ENCODE measurements around the gene KRT3.

Gene KRT3

GRCh38 chr12:52794479-52795331 lies 1.2 kb downstream of the KRT3 start:
- Histone ChIP-seq H3K36me3 (no peaks in the 10 kb centered on the region), H3K4me3 (ENCODE audit: low read depth, low read length) (no peak overlapping the region), H3K4me1 (no peaks in the 10 kb centered on the region), H3K9me3 (no peaks in the 10 kb centered on the region), H3K27me3 (peaks cover 7% of the 10 kb centered on the region; the same call in 1 of the 2 replicates)
- DNase-seq, result no peak
- TF ChIP-seq CTCF (IDR thresholded peaks at IDR 0.05; ENCODE audit: low read depth, low read length), result no peak

- DNase-seq, result no peak
Observed at GRCh38 chr12:52792185-52793029, 3.5 kb downstream of the KRT3 start.

GRCh38 chr12:52791271-52792184 lies 4.4 kb downstream of the KRT3 start:
- DNase-seq, result no peak
- no peak for TF ChIP-seq CTCF (IDR thresholded peaks at IDR 0.05; ENCODE audit: low read depth, low read length)
- Histone ChIP-seq H3K27me3 (peaks cover 11% of the 10 kb centered on the region; the same call in 1 of the 2 replicates), H3K4me3 (ENCODE audit: low read depth, low read length) (no peak overlapping the region), H3K36me3 (no peaks in the 10 kb centered on the region), H3K9me3 (no peaks in the 10 kb centered on the region), H3K4me1 (no peaks in the 10 kb centered on the region)

More at GRCh38 chr12:52792185-52793029, 3.5 kb downstream of the KRT3 start:
- TF ChIP-seq CTCF (IDR thresholded peaks at IDR 0.05; ENCODE audit: low read depth, low read length), result no peak
- Histone ChIP-seq H3K4me1 (no peaks in the 10 kb centered on the region), H3K27me3 (peaks cover 7% of the 10 kb centered on the region; the same call in 1 of the 2 replicates), H3K4me3 (ENCODE audit: low read depth, low read length) (no peak overlapping the region), H3K9me3 (no peaks in the 10 kb centered on the region), H3K36me3 (no peaks in the 10 kb centered on the region)

GRCh38 chr12:52790427-52791270 lies 5.3 kb downstream of the KRT3 start:
- TF ChIP-seq CTCF (IDR thresholded peaks at IDR 0.05; ENCODE audit: low read depth, low read length), result no peak
- no peak overlapping the region for H3K4me3 ChIP-seq (ENCODE audit: low read depth, low read length)
- peaks cover 11% of the 10 kb centered on the region; the same call in 1 of the 2 replicates for H3K27me3 ChIP-seq

More at GRCh38 chr12:52790427-52791270, 5.3 kb downstream of the KRT3 start:
- no peak for DNase-seq
- Histone ChIP-seq H3K36me3 (no peaks in the 10 kb centered on the region), H3K9me3 (no peaks in the 10 kb centered on the region), H3K4me1 (no peaks in the 10 kb centered on the region)
